Endothelial cell of umbilical vein (primary cell): ENCODE results near the gene GARIN5B. TPM values are rescaled to one million over a fixed set of nuclear protein-coding genes. Genes with fewer than 3 reads are reported as not detected.

Experiments used
- BruUV-seq: library from RNA; stranded (reverse); fragments of 400-500 nt; replicated peaks from 2 replicates; lab custom pipeline; 2021; lab: Mats Ljungman, UMichigan
- CTCF ChIA-PET: fragments of 300-600, 350-600 bp; sonication (Branson Sonifier 250); formaldehyde crosslinking; loops from one replicate; lab custom pipeline; 2021; ENCODE audit warnings: antibody characterized with exemption, inconsistent platforms; lab: Charles Lee
- POLR2A ChIA-PET: fragments of 300-600, 350-600 bp; sonication (Branson Sonifier 250); formaldehyde crosslinking; loops from one replicate; lab custom pipeline; 2021; ENCODE audit warnings: antibody characterized with exemption, inconsistent platforms; lab: Charles Lee
- DNase-seq: peaks from one replicate; pipeline ENCODE4 v3.0.0-alpha.2; 2011; ENCODE audit warnings: low read depth, low spot score
- FAIRE-seq: peaks from 2 replicates; lab custom pipeline; 2011; peaks lifted over from hg19 to GRCh38; lab: Jason Lieb, UNC
- H2AFZ ChIP-seq: 2 replicates; pipeline ENCODE4 v1.6.0; 2012; ENCODE audit warnings: low read depth, low read length, control low read depth, inconsistent platforms
- H3K27ac ChIP-seq: 2 replicates; pipeline ENCODE4 v1.5.1; 2011; ENCODE audit warnings: low read depth, mild to moderate bottlenecking, control low read depth, low read length, moderate library complexity; ENCODE audit not compliant: insufficient read depth
- H3K27me3 ChIP-seq, 2 experiments: 2 replicates each; pipeline versions ENCODE4 v1.6.0 to v1.6.1; 2011; ENCODE audit warnings: low read length in 2 of 2, mixed read lengths in 1 of 2; ENCODE audit not compliant: control insufficient read depth in 2 of 2, insufficient read depth in 2 of 2
- H3K36me3 ChIP-seq, 2 experiments: 2 replicates in 1 of 2; 3 replicates in 1 of 2; pipeline ENCODE4 v1.5.1; 2011; ENCODE audit warnings: low read length in 2 of 2, mild to moderate bottlenecking in 1 of 2, moderate library complexity in 1 of 2; ENCODE audit not compliant: control insufficient read depth in 2 of 2, insufficient read depth in 2 of 2; ENCODE audit errors: extremely low read depth in 1 of 2
- H3K4me1 ChIP-seq: 3 replicates; pipeline ENCODE4 v1.5.1; 2011; ENCODE audit warnings: mild to moderate bottlenecking, low read length; ENCODE audit not compliant: control insufficient read depth, insufficient read depth; ENCODE audit errors: extremely low read depth
- H3K4me2 ChIP-seq: 2 replicates; pipeline ENCODE4 v1.6.1; 2011; ENCODE audit warnings: low read length, control low read depth, mixed read lengths; ENCODE audit not compliant: insufficient read depth
- H3K4me3 ChIP-seq, 3 experiments: fragments of 200-600 bp in 1 of 3; sonication (generic), shearing (Covaris generic) in 1 of 3; replicated peaks in 1 of 3; 2 replicates each; pipeline ENCODE4 v1.5.1; 2011 to 2016; ENCODE audit warnings: control low read depth in 3 of 3, low read length in 3 of 3, mild to moderate bottlenecking in 2 of 3, inconsistent platforms in 1 of 3, low read depth in 1 of 3, moderate library complexity in 1 of 3; ENCODE audit not compliant: insufficient read depth in 1 of 3
- H3K79me2 ChIP-seq: 2 replicates; pipeline ENCODE4 v1.6.0; 2012; ENCODE audit warnings: low read length, inconsistent platforms; ENCODE audit not compliant: control insufficient read depth, insufficient read depth
- H3K9ac ChIP-seq: replicated peaks from 2 replicates; pipeline ENCODE3; 2011; ENCODE audit warnings: low read length, control low read depth; ENCODE audit not compliant: insufficient read depth; ENCODE audit errors: extremely low read depth
- H3K9me1 ChIP-seq: replicated peaks from 3 replicates; pipeline ENCODE4 v1.6.0; 2011; ENCODE audit warnings: mild to moderate bottlenecking, low read length; ENCODE audit not compliant: control insufficient read depth, insufficient read depth; ENCODE audit errors: extremely low read depth
- H3K9me3 ChIP-seq: replicated peaks from 2 replicates; pipeline ENCODE4 v1.5.1; 2012; ENCODE audit warnings: low read length, inconsistent platforms; ENCODE audit not compliant: control insufficient read depth, insufficient read depth
- H4K20me1 ChIP-seq: replicated peaks from 2 replicates; pipeline ENCODE3; 2011; ENCODE audit warnings: mild to moderate bottlenecking, low read length; ENCODE audit not compliant: control insufficient read depth, insufficient read depth; ENCODE audit errors: extremely low read depth
- CTCF ChIP-seq, 2 donors: IDR thresholded peaks; 1 replicate in 1 of 2; 2 replicates in 1 of 2; pipeline ENCODE4 v1.5.1; 2011; ENCODE audit warnings: low read length in 2 of 2, mild to moderate bottlenecking in 2 of 2, moderate library complexity in 2 of 2, control low read depth in 1 of 2, inconsistent platforms in 1 of 2, low read depth in 1 of 2; ENCODE audit not compliant: insufficient read depth in 1 of 2; ENCODE audit errors: extremely low read depth in 1 of 2
- EZH2 ChIP-seq: IDR thresholded peaks from 2 replicates; pipeline ENCODE4 v1.6.1; 2012; ENCODE audit warnings: borderline replicate concordance, low read depth, mild to moderate bottlenecking, moderate library complexity, low read length, inconsistent platforms; ENCODE audit not compliant: severe bottlenecking
- FOS ChIP-seq: IDR thresholded peaks from 2 replicates; pipeline ENCODE4 v1.6.1; 2011; ENCODE audit warnings: mild to moderate bottlenecking, low read length, moderate library complexity, borderline replicate concordance; ENCODE audit not compliant: insufficient read depth
- GATA2 ChIP-seq: IDR thresholded peaks from 2 replicates; pipeline ENCODE4 v1.7.0; 2011; ENCODE audit warnings: low read depth, mild to moderate bottlenecking, moderate library complexity, mixed read lengths, low read length; ENCODE audit not compliant: insufficient read length, insufficient read depth
- JUN ChIP-seq: IDR thresholded peaks from 2 replicates; pipeline ENCODE4 v1.6.1; 2011; ENCODE audit warnings: borderline replicate concordance, low read depth; ENCODE audit not compliant: insufficient read length, insufficient read depth
- MAX ChIP-seq: IDR thresholded peaks from 2 replicates; pipeline ENCODE4 v1.6.1; 2011; ENCODE audit not compliant: insufficient read depth, insufficient read length
- MYC ChIP-seq: IDR thresholded peaks from one replicate; pipeline ENCODE4 v1.6.1; 2011; ENCODE audit warnings: mild to moderate bottlenecking, low read depth, low read length
- POLR2A ChIP-seq: IDR thresholded peaks from 2 replicates; pipeline ENCODE4 v1.6.1; 2012; ENCODE audit warnings: low read depth, mild to moderate bottlenecking, control low read depth, low read length
- dilution Hi-C: fragments of 300-500 bp; cut with MboI; formaldehyde crosslinking; loops from one replicate; pipeline ENCODE4 v1.15.0; 2019; ENCODE audit warnings: low sequenced_read_pairs; ENCODE audit not compliant: extremely low pct_ligation_motif_present
- intact Hi-C: fragments of 100-400 bp; cut with micrococcal nuclease; formaldehyde crosslinking; loops from one replicate; pipeline ENCODE4 v1.10.0; 2022
- polyA plus RNA-seq, 4 experiments: library from polyadenylated mRNA; depleted of rRNA in 3 of 4; stranded (reverse) in 3 of 4; unstranded in 1 of 4; fragments of >200 nt; gene quantifications; 2 replicates each; pipeline versions ENCODE4 v1.2.1 to v1.2.3, GENCODE V29; 2011 to 2012; ENCODE audit warnings: missing spikeins in 1 of 4
- total RNA-seq: library from RNA; stranded (reverse); gene quantifications from 2 replicates; pipeline ENCODE4 v1.2.3, GENCODE V29; 2021

The GARIN5B gene
- total and polyA plus RNA-seq, 2 donors (not counting 3 experiments of a cell fraction or from before 2014, with no cell fraction given), result not detected

- Histone ChIP-seq H3K27me3 (peaks cover 26 to 31% of the 10 kb centered on the region in 2 experiments), H3K4me2 (no peak overlapping the region), H3K9me3 (no peaks in the 10 kb centered on the region), H3K4me3 (no peak overlapping the region), H3K9me1 (no peaks in the 10 kb centered on the region), H3K27ac (no peak overlapping the region), H3K9ac (no peak overlapping the region), H4K20me1 (no peaks in the 10 kb centered on the region), H3K36me3 (no peaks in the 10 kb centered on the region), H3K79me2 (no peaks in the 10 kb centered on the region), H3K4me1 (peaks cover 4% of the 10 kb centered on the region), H2AFZ (no peak overlapping the region)
- no peak for FAIRE-seq
- CTCF ChIA-PET, result interaction anchor here (0.9 kb wide), 1 partner anchor 10 kb away, joined by 3 read pairs; no protein-coding TSS in a partner anchor
- intact Hi-C loops, result no loop called here
- DNase-seq, result no peak
- POLR2A ChIA-PET, result no interaction called here
- TF ChIP-seq GATA2, result no peak
- TF ChIP-seq CTCF (IDR thresholded peaks at IDR 0.05; ENCODE audit: extremely low read depth in 1 of 2, insufficient read depth in 1 of 2, low read depth in 1 of 2, low read length in 2 of 2), result no peak
- no peak for TF ChIP-seq JUN
- TF ChIP-seq EZH2, result peak; percentile 35
- TF ChIP-seq MYC, result no peak
- no peak for TF ChIP-seq POLR2A
- no peak for TF ChIP-seq FOS
- TF ChIP-seq MAX, result no peak
- dilution Hi-C loops, result no loop called here
- no TSS peak for BruUV-seq
These were observed 7.7 kb downstream of the GARIN5B start for GRCh38 chr19:55355213-55355821.
